GM12878 (cell line): ENCODE data around the gene TFCP2. TPM values are rescaled to one million over a fixed set of nuclear protein-coding genes. Genes with fewer than 3 reads are reported as not detected.

ENCODE experiments used
- ATAC-seq: fragments of 200-7000 bp; cut with Tn5 transposase; 3 replicates; pipeline ENCODE4 v1.9.1; 2020; ENCODE audit warnings: mild to moderate bottlenecking, moderate library complexity
- BruUV-seq: library from RNA; stranded (reverse); fragments of 400-500 nt; replicated peaks from 2 replicates; lab custom pipeline; 2021; lab: Mats Ljungman, UMichigan
- CTCF ChIA-PET: fragments of 300-600 bp; sonication (Branson Sonifier 250); formaldehyde crosslinking; extraction: SDS; loops from one replicate; lab custom pipeline; 2021; ENCODE audit warnings: inconsistent platforms; lab: Yijun Ruan, JAX
- POLR2A ChIA-PET: fragments of 350-600 bp; formaldehyde crosslinking; extraction: SDS; loops from one replicate; lab custom pipeline; 2021; ENCODE audit warnings: inconsistent platforms; lab: Charles Lee
- RAD21 ChIA-PET: fragments of 300-600 bp; sonication (Branson Sonifier 250); formaldehyde crosslinking; loops from one replicate; lab custom pipeline; 2023; ENCODE audit warnings: antibody characterized with exemption; ENCODE audit not compliant: unreplicated experiment; lab: Charles Lee
- SMC1A ChIA-PET: fragments of 300-600 bp; sonication (Branson Sonifier 250); formaldehyde crosslinking; loops from one replicate; lab custom pipeline; 2023; ENCODE audit not compliant: unreplicated experiment, uncharacterized antibody; lab: Charles Lee
- DNase-seq: peaks from one replicate; pipeline ENCODE4 v3.0.0-alpha.2; 2011; ENCODE audit warnings: low read depth, low spot score
- FAIRE-seq: peaks from 3 replicates; lab custom pipeline; 2011; peaks lifted over from hg19 to GRCh38; lab: Jason Lieb, UNC
- H2AFZ ChIP-seq: 2 replicates; pipeline ENCODE4 v1.6.0; 2011; ENCODE audit warnings: low read depth, low read length, control low read depth; ENCODE audit not compliant: control insufficient read depth
- H3K27ac ChIP-seq: 2 replicates; pipeline ENCODE4 v1.5.1; 2011; ENCODE audit warnings: control low read depth; ENCODE audit not compliant: control insufficient read depth, insufficient read depth
- H3K27me3 ChIP-seq, 2 experiments: replicated peaks in 1 of 2; 2 replicates each; pipeline versions ENCODE4 v1.6.0 to v1.6.1; 2011; ENCODE audit warnings: low read length in 1 of 2; ENCODE audit not compliant: control insufficient read depth in 2 of 2, insufficient read depth in 2 of 2
- H3K36me3 ChIP-seq, 2 experiments: 2 replicates each; pipeline ENCODE4 v1.5.1; 2011; ENCODE audit warnings: low read length in 1 of 2; ENCODE audit not compliant: control insufficient read depth in 2 of 2, insufficient read depth in 2 of 2
- H3K4me1 ChIP-seq: 2 replicates; pipeline ENCODE4 v1.6.1; 2011; ENCODE audit warnings: mild to moderate bottlenecking, low read length, moderate library complexity, mixed read lengths; ENCODE audit not compliant: control insufficient read depth, insufficient read depth
- H3K4me2 ChIP-seq: 2 replicates; pipeline ENCODE4 v1.6.0; 2011; ENCODE audit warnings: control low read depth; ENCODE audit not compliant: control insufficient read depth, insufficient read depth
- H3K4me3 ChIP-seq: fragments of 200-600 bp; sonication (generic); 2 replicates; pipeline ENCODE4 v1.5.1; 2016
- H3K79me2 ChIP-seq: 2 replicates; pipeline ENCODE4 v1.6.0; 2011; ENCODE audit warnings: low read length; ENCODE audit not compliant: control insufficient read depth, insufficient read depth
- H3K9ac ChIP-seq: 2 replicates; pipeline ENCODE4 v1.8.0; 2011; ENCODE audit warnings: low read length, control low read depth, mixed read lengths; ENCODE audit not compliant: control insufficient read depth, insufficient read depth
- H3K9me3 ChIP-seq: replicated peaks from 3 replicates; pipeline ENCODE4 v1.5.1; 2011; ENCODE audit warnings: mild to moderate bottlenecking, low read length; ENCODE audit not compliant: control insufficient read depth, insufficient read depth
- H4K20me1 ChIP-seq: 2 replicates; pipeline ENCODE4 v1.6.0; 2011; ENCODE audit not compliant: control insufficient read depth, insufficient read depth
- ATF2 ChIP-seq: IDR thresholded peaks from 2 replicates; pipeline ENCODE4 v1.6.1; 2012; ENCODE audit warnings: low read length, inconsistent platforms
- CHD4 ChIP-seq: fragments of 200-600 bp; sonication (generic); IDR thresholded peaks from 2 replicates; pipeline ENCODE4 v1.6.1; 2016; ENCODE audit warnings: mild to moderate bottlenecking
- CREM ChIP-seq: IDR thresholded peaks from 2 replicates; pipeline ENCODE4 v1.6.1; 2014; ENCODE audit warnings: antibody characterized with exemption, low read depth
- ELK1 ChIP-seq: IDR thresholded peaks from 2 replicates; pipeline ENCODE4 v1.6.1; 2012; ENCODE audit warnings: low read depth, low read length, improper control_type of control experiment
- IKZF1 ChIP-seq: fragments of 450-650 bp; conservative IDR thresholded peaks from 2 replicates; pipeline ENCODE4 v1.6.1; 2017; ENCODE audit warnings: antibody characterized with exemption, mild to moderate bottlenecking
- IRF5 ChIP-seq: fragments of 450-650 bp; IDR thresholded peaks from 2 replicates; pipeline ENCODE4 v1.6.1; 2017; ENCODE audit warnings: borderline replicate concordance
- MTA2 ChIP-seq: fragments of 450-650 bp; IDR thresholded peaks from 2 replicates; pipeline ENCODE4 v1.6.1; 2016; ENCODE audit warnings: low read depth, mild to moderate bottlenecking, moderate library complexity
- NR2F1 ChIP-seq: fragments of 450-650 bp; conservative IDR thresholded peaks from 2 replicates; pipeline ENCODE4 v1.6.1; 2017; ENCODE audit warnings: mild to moderate bottlenecking
- PBX3 ChIP-seq: IDR thresholded peaks from 2 replicates; pipeline ENCODE4 v1.6.1; 2011; ENCODE audit warnings: mild to moderate bottlenecking, low read depth, low read length, moderate library complexity; ENCODE audit not compliant: insufficient replicate concordance
- RELB ChIP-seq: fragments of 450-650 bp; IDR thresholded peaks from 2 replicates; pipeline ENCODE4 v1.6.1; 2017; ENCODE audit warnings: low read depth, mild to moderate bottlenecking, moderate library complexity
- SIN3A ChIP-seq: IDR thresholded peaks from 2 replicates; pipeline ENCODE4 v1.6.1; 2012; ENCODE audit warnings: low read depth, low read length, improper control_type of control experiment
- SKIL ChIP-seq: fragments of 450-650 bp; IDR thresholded peaks from 2 replicates; pipeline ENCODE4 v1.6.1; 2017; ENCODE audit warnings: mild to moderate bottlenecking, low read depth, inconsistent platforms; ENCODE audit not compliant: poor library complexity, severe bottlenecking
- WGBS: methylation state at CpG from one replicate; pipeline ENCODE4 v1.1.6; 2016; ENCODE audit warnings: low lambda C conversion rate; ENCODE audit not compliant: insufficient replicate concordance, insufficient coverage; ENCODE audit errors: missing lambda C conversion rate; 5-methylcytosine and 5-hydroxymethylcytosine counted together
- in situ Hi-C: fragments of 300-500 bp; cut with MboI; formaldehyde crosslinking; loops from 9 replicates; pipeline ENCODE4 v1.14.3; 2018; ENCODE audit warnings: mixed read lengths
- intact Hi-C: fragments of 100-400 bp; cut with micrococcal nuclease; formaldehyde crosslinking; loops from one replicate; pipeline ENCODE4 v1.14.2; 2022; ENCODE audit not compliant: unreplicated experiment
- polyA plus RNA-seq, 11 experiments: library from polyadenylated mRNA; depleted of rRNA in 4 of 11; unstranded in 6 of 11; stranded (reverse) in 5 of 11; fragments of >200 nt; fragmentation: Nextera tagmentation in 4 of 11; fragmentation: Illumina TruSeq in 1 of 11; extraction: Ambion mirVana in 4 of 11; extraction: Trizol in 1 of 11; gene quantifications; 1 replicate in 1 of 11; 2 replicates in 10 of 11; pipeline versions ENCODE4 v1.2.1 to v1.2.3, GENCODE V29; 2011 to 2016; ENCODE audit warnings: inconsistent platforms in 2 of 11, missing spikeins in 2 of 11, low read depth in 1 of 11
- total RNA-seq, 4 experiments: library from RNA; depleted of rRNA in 3 of 4; stranded (reverse); fragments of >200 nt in 3 of 4; fragmentation: Illumina TruSeq in 1 of 4; extraction: Trizol in 1 of 4; gene quantifications; 2 replicates each; pipeline versions ENCODE4 v1.2.1 to v1.2.3, GENCODE V29; 2013 to 2021

TFCP2 gene
- total and polyA plus RNA-seq, 10 of the 15 experiments (the other 5 are each of a cell fraction or from before 2014, with no cell fraction given): 5.8 to 29.7 (median 14.2) TPM

GRCh38 chr12:51082561-51083125 is 90.3 kb downstream of the TFCP2 start (continued):
- TF ChIP-seq RELB: 0 out of 2 replicates have a peak, but pooled peaks have one; percentile 21

GRCh38 chr12:51081421-51081820 is 91.5 kb downstream of the TFCP2 start:
- Histone ChIP-seq H3K36me3 (no peaks in the 10 kb centered on the region), H2AFZ (no peak overlapping the region), H3K4me3 (no peak overlapping the region), H3K27ac (no peak overlapping the region), H4K20me1 (no peaks in the 10 kb centered on the region), H3K4me1 (no peaks in the 10 kb centered on the region), H3K27me3 (no peaks in the 10 kb centered on the region), H3K9ac (no peak overlapping the region), H3K4me2 (no peak overlapping the region), H3K9me3 (no peaks in the 10 kb centered on the region), H3K79me2 (no peaks in the 10 kb centered on the region; the same call in 1 of the 2 replicates)
- in situ Hi-C loops: no loop called here
- SMC1A ChIA-PET: interaction anchor here (0.7 to 1.0 kb wide), 4 partner anchors 33 to 282 kb away, joined by 3 read pairs; partner anchors contain the start of gene LETMD1
- POLR2A ChIA-PET: interaction anchor here (0.6 kb wide), 2 partner anchors 20 to 78 kb away, joined by 4 read pairs; no protein-coding TSS in a partner anchor
- RAD21 ChIA-PET: interaction anchor here (0.6 to 1.3 kb wide), 2 partner anchors 32 to 316 kb away, joined by 3 read pairs; no protein-coding TSS in a partner anchor
- intact Hi-C loops: no loop called here
- FAIRE-seq (no peak), DNase-seq (no peak), ATAC-seq (no peak)
- BruUV-seq: no TSS peak
- 70% methylated on average over 1 of the region's 1 CpG for WGBS
- CTCF ChIA-PET: interaction anchor here (0.6 to 0.8 kb wide), 4 partner anchors 8 to 573 kb away, joined by 3 to 5 read pairs (median 3); partner anchors contain the start of gene LETMD1
- TF ChIP-seq SKIL: no peak
- no peak for TF ChIP-seq ELK1
- no peak for TF ChIP-seq CHD4
- no peak for TF ChIP-seq NR2F1
- no peak for TF ChIP-seq CREM
- TF ChIP-seq MTA2: no peak
- no peak for TF ChIP-seq SIN3A
- TF ChIP-seq IRF5: no peak
- no peak for TF ChIP-seq PBX3
- TF ChIP-seq IKZF1: no peak
- no peak for TF ChIP-seq ATF2
